ENCODE measurements around the gene TARBP2.
A peak's percentile ranks its signal among the peaks of the same experiment; 100 is the strongest.

TARBP2 gene

GRCh38 chr12:53500776-53501614, at the start of gene TARBP2:
Gene TARBP2, plus strand, starts transcription at chr12:53501283. Its CDS starts 126 bp downstream, at chr12:53501409.
- DNase-seq (ENCODE audit: low spot score), result peak; percentile 98

- DNase-seq (ENCODE audit: low spot score), result peak; percentile 97
Observed at GRCh38 chr12:53451661-53452158, 49.4 kb upstream of the TARBP2 start, which contains the start of gene PCBP2. Gene PCBP2, plus strand, starts transcription at chr12:53452102. Its CDS starts 2,699 bp downstream, at chr12:53454801.

GRCh38 chr12:53452159-53453077, 48.7 kb upstream of the TARBP2 start:
- peak; percentile 68 for DNase-seq (ENCODE audit: low spot score)

GRCh38 chr12:53453953-53454640, 47.0 kb upstream of the TARBP2 start:
- DNase-seq (ENCODE audit: low spot score), result no peak

- no peak for DNase-seq (ENCODE audit: low spot score)
Observed at GRCh38 chr12:53454707-53455106, 46.4 kb upstream of the TARBP2 start.

GRCh38 chr12:53456654-53457366, 44.3 kb upstream of the TARBP2 start:
- no peak for DNase-seq (ENCODE audit: low spot score)

- no peak for DNase-seq (ENCODE audit: low spot score)
Observed at GRCh38 chr12:53459097-53459496, 42.0 kb upstream of the TARBP2 start.

- DNase-seq (ENCODE audit: low spot score), result no peak
Observed at GRCh38 chr12:53461059-53461458, 40.0 kb upstream of the TARBP2 start.

GRCh38 chr12:53461591-53461990, 39.5 kb upstream of the TARBP2 start:
- no peak for DNase-seq (ENCODE audit: low spot score)

GRCh38 chr12:53462935-53463334, 38.1 kb upstream of the TARBP2 start:
- no peak for DNase-seq (ENCODE audit: low spot score)

GRCh38 chr12:53463802-53464560, 37.1 kb upstream of the TARBP2 start:
- no peak for DNase-seq (ENCODE audit: low spot score)

- DNase-seq (ENCODE audit: low spot score), result no peak
Observed at GRCh38 chr12:53464685-53465418, 36.2 kb upstream of the TARBP2 start.

GRCh38 chr12:53465679-53466078, 35.4 kb upstream of the TARBP2 start:
- DNase-seq (ENCODE audit: low spot score), result no peak

GRCh38 chr12:53466640-53467039, 34.4 kb upstream of the TARBP2 start:
- no peak for DNase-seq (ENCODE audit: low spot score)

GRCh38 chr12:53467082-53467481, 34.0 kb upstream of the TARBP2 start:
- no peak for DNase-seq (ENCODE audit: low spot score)

- DNase-seq (ENCODE audit: low spot score), result no peak
Observed at GRCh38 chr12:53467880-53468279, 33.2 kb upstream of the TARBP2 start.

- no peak for DNase-seq (ENCODE audit: low spot score)
Observed at GRCh38 chr12:53468282-53468681, 32.8 kb upstream of the TARBP2 start.

GRCh38 chr12:53472056-53472582, 29.0 kb upstream of the TARBP2 start:
- DNase-seq (ENCODE audit: low spot score), result no peak

GRCh38 chr12:53474077-53474476, 27.0 kb upstream of the TARBP2 start:
- no peak for DNase-seq (ENCODE audit: low spot score)

GRCh38 chr12:53474819-53475218, 26.3 kb upstream of the TARBP2 start:
- DNase-seq (ENCODE audit: low spot score), result no peak
